ENCODE results near the gene UPB1. TPM values are rescaled to one million over a fixed set of nuclear protein-coding genes. Genes with fewer than 3 reads are reported as not detected.

The UPB1 gene
- 1 to 10 TPM in 2 of 4 donors, under 1 TPM in 2; 0.27 to 1.1 (median 0.96) TPM for polyA plus RNA-seq (ENCODE audit: insufficient read length in 4 of 4)

GRCh38 chr22:24494528-24495364, at the start of gene UPB1:
UPB1 (plus strand) TSS chr22:24495332; CDS start chr22:24495404, 72 bp downstream.
- no peak for DNase-seq (ENCODE audit: low read depth in 4 of 4, low spot score in 3 of 4)

GRCh38 chr22:24445481-24446259, 49.5 kb upstream of the UPB1 start:
- DNase-seq (ENCODE audit: low read depth in 4 of 4, low spot score in 3 of 4): no peak

GRCh38 chr22:24446260-24446611, 48.9 kb upstream of the UPB1 start:
- no peak for DNase-seq (ENCODE audit: low read depth in 4 of 4, low spot score in 3 of 4)

DNA sequence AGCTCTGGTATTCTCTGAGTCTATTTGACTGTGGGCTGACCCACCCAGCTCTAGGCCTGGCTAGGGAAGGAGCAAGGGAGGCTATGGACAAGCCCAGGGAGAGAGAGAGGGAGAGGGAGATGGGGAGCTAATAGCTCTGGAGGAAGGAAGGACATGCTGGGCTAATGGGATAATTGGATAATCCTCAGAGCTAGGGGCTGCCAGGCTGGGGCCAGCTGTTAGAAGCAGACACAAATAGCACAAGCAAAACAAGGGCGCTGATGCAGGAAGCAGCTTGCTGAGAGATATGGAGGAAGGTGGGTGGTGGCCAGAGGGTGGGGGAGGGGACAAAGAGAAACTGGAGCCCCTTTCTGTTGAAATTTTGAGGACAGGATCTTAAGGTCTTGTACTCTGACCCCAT, 44.5 kb upstream of the UPB1 start:
- DNase-seq (ENCODE audit: low read depth in 4 of 4, low spot score in 3 of 4): no peak

DNA sequence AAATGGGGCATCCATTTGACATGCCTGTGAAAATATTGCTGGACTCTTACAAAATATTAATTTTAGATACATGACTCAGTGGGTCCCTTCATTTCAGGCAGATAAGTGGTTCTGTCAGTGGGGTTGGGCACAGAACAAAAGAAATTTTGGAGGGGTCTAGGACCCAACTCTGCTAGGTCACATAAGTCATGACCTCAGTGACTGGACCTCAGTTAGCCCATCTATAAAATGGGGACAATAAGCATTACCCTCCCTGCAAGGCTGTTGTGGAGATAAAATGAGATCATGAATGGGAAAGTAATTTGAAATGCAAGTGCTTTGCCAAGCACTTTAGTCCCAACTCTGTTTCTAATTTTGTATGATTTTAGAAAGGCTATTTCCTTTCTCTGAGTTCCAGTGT, 44.0 kb upstream of the UPB1 start:
- DNase-seq (ENCODE audit: low read depth in 4 of 4, low spot score in 3 of 4): no peak

- DNase-seq (ENCODE audit: low read depth in 4 of 4, low spot score in 3 of 4): no peak
These were observed 41.3 kb upstream of the UPB1 start for GRCh38 chr22:24453853-24454252.

GRCh38 chr22:24455039-24455438, 40.1 kb upstream of the UPB1 start:
- no peak for DNase-seq (ENCODE audit: low read depth in 4 of 4, low spot score in 3 of 4)

GRCh38 chr22:24455751-24456426, 39.2 kb upstream of the UPB1 start:
- DNase-seq (ENCODE audit: low read depth in 4 of 4, low spot score in 3 of 4): no peak

DNA sequence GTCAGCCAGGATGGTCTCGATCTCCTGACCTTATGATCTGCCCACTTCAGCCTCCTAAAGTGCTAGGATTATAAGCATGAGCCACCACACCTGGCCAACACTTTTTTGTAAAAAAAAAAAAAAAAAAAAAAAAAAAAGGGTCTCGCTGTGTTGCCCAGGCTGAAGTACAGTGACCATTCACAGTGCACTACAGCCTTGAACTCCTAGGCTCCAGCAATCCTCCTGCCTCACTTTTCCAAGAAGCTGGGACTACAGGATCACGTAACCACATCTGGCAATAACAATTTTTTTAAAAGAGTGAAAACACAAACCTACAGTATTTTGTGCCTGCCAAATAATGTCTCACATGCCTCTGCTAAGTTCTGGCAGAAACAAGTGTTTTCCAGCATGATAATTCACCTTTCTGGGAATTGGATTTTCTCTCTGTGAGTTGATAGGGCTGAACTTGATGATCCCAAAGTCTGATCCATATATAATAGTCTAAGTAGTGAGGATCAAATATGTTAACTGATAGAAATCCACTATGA, 37.2 kb upstream of the UPB1 start:
- DNase-seq (ENCODE audit: low read depth in 4 of 4, low spot score in 3 of 4): no peak

DNA sequence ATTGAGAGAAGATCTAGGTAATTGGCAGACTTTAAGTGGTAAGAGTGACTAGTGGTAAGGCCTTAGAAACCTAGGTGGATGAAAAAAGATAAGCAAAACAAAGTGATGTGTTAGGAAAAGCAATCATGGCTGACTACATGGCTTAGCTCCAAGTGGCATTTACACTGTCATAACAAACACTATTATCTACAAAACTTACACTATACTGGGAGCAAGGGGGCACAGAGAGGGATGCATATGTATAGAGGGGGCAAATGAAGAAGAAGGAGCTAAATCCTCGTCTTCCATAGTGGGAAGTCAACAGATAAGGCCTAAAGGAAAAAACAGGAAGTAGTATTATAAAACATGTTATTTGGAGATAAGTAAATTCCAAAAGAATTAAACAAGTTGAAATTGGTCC, 35.2 kb upstream of the UPB1 start:
- no peak for DNase-seq (ENCODE audit: low read depth in 4 of 4, low spot score in 3 of 4)

DNA sequence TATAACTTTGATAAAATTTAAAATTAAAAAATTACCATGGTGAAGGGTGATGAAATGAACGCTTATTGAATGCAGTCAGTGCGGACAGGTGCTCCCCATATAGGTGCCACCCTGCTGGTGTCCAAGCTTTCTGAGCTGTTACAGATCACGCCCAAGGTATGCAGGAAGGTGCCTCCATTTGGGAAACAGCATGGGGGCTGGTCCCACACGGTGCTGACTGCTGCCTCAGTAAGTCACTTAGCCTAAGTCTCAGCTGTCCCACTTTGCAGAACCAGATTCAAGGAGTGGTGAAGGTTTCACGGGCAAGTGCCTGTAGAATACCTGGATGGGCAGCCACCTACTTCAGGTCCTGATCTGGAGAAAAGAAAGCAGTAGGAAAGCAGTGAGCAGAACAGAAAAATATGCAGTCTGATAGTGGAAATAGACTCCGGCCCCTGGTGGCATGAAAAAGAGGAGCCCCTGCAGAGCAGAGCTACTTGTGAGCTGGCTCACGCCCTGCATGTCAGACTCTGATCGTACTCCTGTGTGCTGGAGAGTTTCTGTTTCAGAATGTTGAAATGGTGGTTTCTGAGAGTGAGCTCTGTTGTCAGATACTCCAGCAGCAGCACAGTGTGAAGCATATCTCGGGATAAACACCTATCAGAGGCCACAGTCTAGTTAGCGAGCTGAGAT, 34.6 kb upstream of the UPB1 start:
- no peak for DNase-seq (ENCODE audit: low read depth in 4 of 4, low spot score in 3 of 4)

DNA sequence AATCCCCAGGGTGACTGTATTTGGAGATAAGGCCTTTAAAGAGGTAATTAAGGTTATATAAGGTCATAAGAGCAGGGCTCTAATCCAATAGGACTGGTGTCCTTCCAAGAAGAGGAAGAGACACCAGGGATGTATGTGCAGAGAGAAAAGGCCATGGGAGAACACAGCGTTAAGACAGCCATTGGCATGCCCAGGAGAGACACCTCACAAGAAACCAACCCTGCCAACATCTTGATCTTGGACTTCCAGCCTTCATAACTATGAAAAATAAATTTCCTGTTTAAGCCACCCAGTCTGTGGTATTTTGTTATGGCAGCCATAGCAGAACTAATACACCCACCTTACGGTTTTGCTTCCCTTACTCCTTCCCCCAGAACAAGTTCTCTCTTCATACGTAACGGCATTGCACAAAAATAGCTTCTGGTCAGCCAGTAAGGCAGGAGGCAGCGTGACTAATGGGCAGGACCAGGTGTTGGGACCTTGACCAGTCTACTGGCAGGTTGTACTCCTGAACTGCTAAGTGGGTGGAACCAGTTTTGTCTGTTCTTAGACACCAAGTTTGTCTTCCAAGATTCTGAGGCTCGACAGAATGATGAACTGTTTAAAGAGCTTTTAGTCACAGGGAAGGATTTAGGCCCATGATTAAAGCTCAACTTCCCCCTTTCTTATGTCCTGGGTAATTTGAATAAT, 31.9 kb upstream of the UPB1 start:
- no peak for DNase-seq (ENCODE audit: low read depth in 4 of 4, low spot score in 3 of 4)

- no peak for DNase-seq (ENCODE audit: low read depth in 4 of 4, low spot score in 3 of 4)
These were observed 29.6 kb upstream of the UPB1 start for GRCh38 chr22:24465566-24465965.

GRCh38 chr22:24465975-24466374, 29.2 kb upstream of the UPB1 start:
- no peak for DNase-seq (ENCODE audit: low read depth in 4 of 4, low spot score in 3 of 4)

GRCh38 chr22:24466716-24467328, 28.3 kb upstream of the UPB1 start:
- DNase-seq (ENCODE audit: low read depth in 4 of 4, low spot score in 3 of 4): peak; percentile 51 to 68 (median 63)

GRCh38 chr22:24467340-24467739, 27.8 kb upstream of the UPB1 start:
- no peak for DNase-seq (ENCODE audit: low read depth in 4 of 4, low spot score in 3 of 4)

DNA sequence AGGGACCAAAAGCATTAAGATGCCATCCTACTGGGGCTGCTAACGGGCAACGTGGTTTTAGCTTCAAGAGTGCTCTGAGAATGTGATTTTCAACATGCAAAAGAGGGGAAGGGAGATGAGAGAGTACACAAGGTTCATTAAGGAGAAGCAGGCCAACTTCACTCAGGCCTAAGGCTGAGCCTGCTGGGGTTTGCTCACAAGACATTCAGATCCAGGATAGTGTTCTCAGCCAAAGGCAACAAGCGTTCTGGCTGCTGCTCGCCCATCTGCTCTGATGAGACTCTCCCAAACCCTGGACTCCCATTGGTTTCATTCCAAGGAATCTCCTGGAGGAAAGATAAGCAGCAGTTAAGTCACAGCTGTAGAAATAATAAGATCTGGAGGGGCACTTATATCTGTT, 23.6 kb upstream of the UPB1 start:
- DNase-seq (ENCODE audit: low read depth in 4 of 4, low spot score in 3 of 4): no peak

- DNase-seq (ENCODE audit: low read depth in 4 of 4, low spot score in 3 of 4): no peak
These were observed 21.8 kb upstream of the UPB1 start for GRCh38 chr22:24473284-24473683.

- DNase-seq (ENCODE audit: low read depth in 4 of 4, low spot score in 3 of 4): no peak
These were observed 20.9 kb upstream of the UPB1 start for GRCh38 chr22:24474221-24474620.

Data from left renal pelvis (tissue), 4 donors.